Keratinocyte (primary cell): ENCODE results near the gene ZBTB40.

Experiments
- CTCF ChIP-seq, 3 experiments: IDR thresholded peaks in 1 of 3; conservative IDR thresholded peaks in 1 of 3; optimal IDR thresholded peaks in 1 of 3; 2 replicates in 2 of 3; 3 replicates in 1 of 3; pipeline versions ENCODE3 to v1.5.1; 2011; ENCODE audit warnings: low read length in 3 of 3, mild to moderate bottlenecking in 3 of 3, moderate library complexity in 2 of 3, control low read depth in 1 of 3, inconsistent platforms in 1 of 3; ENCODE audit not compliant: insufficient read depth in 2 of 3; ENCODE audit errors: extremely low read depth in 1 of 3
- EZH2 ChIP-seq: IDR thresholded peaks from one replicate; pipeline ENCODE4 v1.6.1; 2012; ENCODE audit warnings: inconsistent platforms, mild to moderate bottlenecking, low read length, moderate library complexity

GRCh38 chr1:22431965-22432364 is 19.7 kb upstream of the ZBTB40 start:
- TF ChIP-seq CTCF (optimal IDR thresholded peaks at IDR 0.05 in 1 of 3, IDR thresholded peaks at IDR 0.05 in 1 of 3, conservative IDR thresholded peaks at IDR 0.05 in 1 of 3; ENCODE audit: extremely low read depth in 1 of 3, insufficient read depth in 2 of 3, low read length in 3 of 3) (no peak), EZH2 (no peak)
